CD4-positive, alpha-beta T cell (primary cell): ENCODE measurements around the gene EFTUD2. TPM values are rescaled to one million over a fixed set of nuclear protein-coding genes. Genes with fewer than 3 reads are reported as not detected.
A peak's percentile ranks its signal among the peaks of the same experiment; 100 is the strongest.

Experiments used
- ATAC-seq: fragments of 200-7000 bp; cut with Tn5 transposase; one replicate; pipeline ENCODE4 v1.10.0; 2022; ENCODE audit warnings: mild to moderate bottlenecking; ENCODE audit not compliant: poor library complexity
- CTCF ChIA-PET: fragments of 350-600 bp; sonication (Branson Sonifier 250); formaldehyde crosslinking; loops from one replicate; lab custom pipeline; 2021; ENCODE audit warnings: antibody characterized with exemption, inconsistent platforms; lab: Charles Lee
- POLR2A ChIA-PET: fragments of 350-600 bp; sonication (Branson Sonifier 250); formaldehyde crosslinking; loops from one replicate; lab custom pipeline; 2021; ENCODE audit warnings: antibody characterized with exemption, inconsistent platforms; lab: Charles Lee
- DNase-seq, 14 experiments: peaks; one replicate each; pipeline ENCODE4 v3.0.0-alpha.2; 2013 to 2020; ENCODE audit warnings: mixed read lengths in 2 of 14
- H3K27ac ChIP-seq, 2 donors: one replicate each; pipeline versions ENCODE4 v1.5.1 to v1.7.0; 2013; ENCODE audit warnings: low read length in 2 of 2, low read depth in 1 of 2, mild to moderate bottlenecking in 1 of 2
- H3K27me3 ChIP-seq, 2 experiments: 1 replicate in 1 of 2; 2 replicates in 1 of 2; pipeline versions ENCODE4 v1.6.1 to v1.7.0; 2013; ENCODE audit warnings: low read length in 2 of 2, control low read depth in 1 of 2, mild to moderate bottlenecking in 1 of 2, moderate library complexity in 1 of 2; ENCODE audit not compliant: insufficient read depth in 2 of 2, control insufficient read depth in 1 of 2
- H3K36me3 ChIP-seq: one replicate; pipeline ENCODE4 v1.6.1; 2013; ENCODE audit warnings: low read length, control low read depth; ENCODE audit not compliant: insufficient read depth
- H3K4me1 ChIP-seq: one replicate; pipeline ENCODE4 v1.6.1; 2013; ENCODE audit warnings: low read length, control low read depth; ENCODE audit not compliant: insufficient read depth
- H3K4me3 ChIP-seq: one replicate; pipeline ENCODE4 v1.5.1; 2013; ENCODE audit warnings: mild to moderate bottlenecking, low read length, moderate library complexity
- H3K9me3 ChIP-seq, 2 experiments: 1 replicate in 1 of 2; 2 replicates in 1 of 2; pipeline versions ENCODE4 v1.6.1 to v1.7.0; 2013; ENCODE audit warnings: low read length in 2 of 2, mild to moderate bottlenecking in 2 of 2, control low read depth in 1 of 2, moderate library complexity in 1 of 2; ENCODE audit not compliant: control insufficient read depth in 1 of 2, insufficient read depth in 1 of 2
- H3K27ac Mint-ChIP-seq: one replicate; pipeline ENCODE4 v1.8.0; 2020; ENCODE audit warnings: mixed read lengths
- H3K27me3 Mint-ChIP-seq: one replicate; pipeline ENCODE4 v1.8.0; 2021; ENCODE audit warnings: mixed read lengths
- H3K36me3 Mint-ChIP-seq: one replicate; pipeline ENCODE4 v1.8.0; 2021; ENCODE audit warnings: low read depth, mixed read lengths
- H3K4me1 Mint-ChIP-seq: one replicate; pipeline ENCODE4 v1.8.0; 2021; ENCODE audit warnings: low read depth, mixed read lengths
- H3K4me3 Mint-ChIP-seq: one replicate; pipeline ENCODE4 v1.8.0; 2020; ENCODE audit warnings: mild to moderate bottlenecking, mixed read lengths
- H3K9me3 Mint-ChIP-seq: one replicate; pipeline ENCODE4 v1.8.0; 2020; ENCODE audit warnings: mixed read lengths
- intact Hi-C, 2 experiments: fragments of 100-400 bp; cut with DNase I in 1 of 2; cut with micrococcal nuclease in 1 of 2; formaldehyde crosslinking; loops; one replicate each; pipeline versions ENCODE4 v1.15.1 to v1.9.0; 2023 to 2025; cut with DNase I, micrococcal nuclease
- total RNA-seq, 174 experiments: library from RNA in 2 of 174; stranded (reverse) in 2 of 174; gene quantifications; one replicate each; pipeline ENCODE4 v1.2.3 and lab custom pipeline; 2021 to 2026
- TF ChIP-seq, protein P1 (sequence below): fragments of 200-600 bp; IDR thresholded peaks from one replicate; pipeline ENCODE4 v1.8.0; 2022; ENCODE audit warnings: antibody characterized with exemption, mild to moderate bottlenecking

The EFTUD2 gene
- total RNA-seq, 2 experiments from 2014 or later, result 105 to 112 TPM

DNA sequence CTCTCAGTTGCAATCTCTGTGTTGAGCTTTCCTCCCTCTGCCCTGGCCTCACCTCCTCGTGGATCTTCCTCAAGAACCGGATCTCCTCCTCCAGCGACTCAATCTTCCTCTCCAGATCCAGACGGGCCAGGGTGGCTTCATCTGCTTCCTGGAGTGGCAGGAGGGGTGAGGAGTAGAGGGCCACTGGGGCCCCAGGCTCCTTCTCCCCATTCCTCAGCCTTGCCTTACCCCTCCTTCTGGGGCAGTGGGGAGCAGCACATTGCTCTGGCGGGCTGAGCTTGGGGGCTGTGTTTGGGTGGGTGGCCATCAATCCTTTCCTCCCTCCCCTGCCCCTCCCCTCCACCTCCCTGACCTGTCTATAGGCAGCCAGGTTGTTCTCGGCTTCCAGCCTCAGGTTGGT lies 14.4 kb upstream of the EFTUD2 start:
- TF ChIP-seq, protein P1, sequence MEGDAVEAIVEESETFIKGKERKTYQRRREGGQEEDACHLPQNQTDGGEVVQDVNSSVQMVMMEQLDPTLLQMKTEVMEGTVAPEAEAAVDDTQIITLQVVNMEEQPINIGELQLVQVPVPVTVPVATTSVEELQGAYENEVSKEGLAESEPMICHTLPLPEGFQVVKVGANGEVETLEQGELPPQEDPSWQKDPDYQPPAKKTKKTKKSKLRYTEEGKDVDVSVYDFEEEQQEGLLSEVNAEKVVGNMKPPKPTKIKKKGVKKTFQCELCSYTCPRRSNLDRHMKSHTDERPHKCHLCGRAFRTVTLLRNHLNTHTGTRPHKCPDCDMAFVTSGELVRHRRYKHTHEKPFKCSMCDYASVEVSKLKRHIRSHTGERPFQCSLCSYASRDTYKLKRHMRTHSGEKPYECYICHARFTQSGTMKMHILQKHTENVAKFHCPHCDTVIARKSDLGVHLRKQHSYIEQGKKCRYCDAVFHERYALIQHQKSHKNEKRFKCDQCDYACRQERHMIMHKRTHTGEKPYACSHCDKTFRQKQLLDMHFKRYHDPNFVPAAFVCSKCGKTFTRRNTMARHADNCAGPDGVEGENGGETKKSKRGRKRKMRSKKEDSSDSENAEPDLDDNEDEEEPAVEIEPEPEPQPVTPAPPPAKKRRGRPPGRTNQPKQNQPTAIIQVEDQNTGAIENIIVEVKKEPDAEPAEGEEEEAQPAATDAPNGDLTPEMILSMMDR, result no peak
- H3K36me3 Mint-ChIP-seq, result no peaks in the 10 kb centered on the region
- Histone ChIP-seq H3K36me3 (no peaks in the 10 kb centered on the region), H3K4me3 (no peak overlapping the region), H3K27me3 (peaks cover 14 to 26% of the 10 kb centered on the region in 2 experiments), H3K4me1 (peaks cover 12% of the 10 kb centered on the region), H3K27ac (no peak overlapping the region), H3K9me3 (no peaks in the 10 kb centered on the region)
- peaks cover 36% of the 10 kb centered on the region for H3K27me3 Mint-ChIP-seq
- no peaks in the 10 kb centered on the region for H3K9me3 Mint-ChIP-seq
- no peak overlapping the region for H3K4me3 Mint-ChIP-seq
- no peaks in the 10 kb centered on the region for H3K4me1 Mint-ChIP-seq
- intact Hi-C loops, result loop anchor here in 1 of 2 experiments (10.0 kb wide), 1 partner anchor 281 kb away; no protein-coding TSS in a partner anchor
- ChIA-PET CTCF (no interaction called here), POLR2A (no interaction called here)
- DNase-seq, result no peak
- no peak overlapping the region for H3K27ac Mint-ChIP-seq
- no peak for ATAC-seq

DNA sequence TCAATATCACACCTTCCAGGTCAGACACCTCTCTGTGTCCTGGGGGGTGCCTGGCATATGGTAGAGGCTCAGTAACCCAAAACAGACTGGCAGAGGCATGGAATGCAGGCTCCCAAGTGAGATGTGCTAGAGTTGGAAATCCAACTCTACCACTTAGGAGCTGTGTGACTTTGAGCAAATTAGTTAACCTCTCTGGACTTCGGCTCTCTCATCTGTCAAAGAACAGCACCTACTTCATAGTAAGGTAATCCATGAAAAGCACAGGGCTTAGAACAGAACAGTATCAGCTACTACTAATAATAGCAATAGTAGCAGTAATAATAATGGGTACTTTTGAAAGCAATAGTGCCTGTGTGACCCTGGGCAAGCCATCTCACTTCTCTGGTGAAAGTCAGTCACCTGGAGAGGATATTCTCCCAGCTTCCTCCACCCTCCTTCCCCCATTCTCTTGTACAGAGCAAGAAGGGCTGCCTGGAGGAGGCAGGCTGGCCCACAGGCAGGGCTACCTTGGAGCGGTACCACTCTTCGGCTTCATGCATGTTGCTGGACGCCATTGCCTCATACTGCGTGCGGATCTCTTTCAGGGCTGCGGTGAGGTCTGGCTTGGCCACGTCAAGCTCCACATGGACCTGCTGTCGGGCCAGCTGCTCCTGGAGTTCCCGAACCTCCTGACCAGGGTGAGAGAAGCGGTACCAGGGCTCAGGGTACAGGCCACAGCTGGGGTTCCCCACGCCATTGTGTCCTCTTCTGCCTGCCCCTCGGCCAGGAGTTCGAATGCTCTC lies 13.7 kb upstream of the EFTUD2 start:
- Histone ChIP-seq H3K36me3 (no peaks in the 10 kb centered on the region), H3K4me1 (peaks cover 12% of the 10 kb centered on the region), H3K27ac (no peak overlapping the region), H3K9me3 (no peaks in the 10 kb centered on the region), H3K27me3 (peaks cover 14 to 26% of the 10 kb centered on the region in 2 experiments), H3K4me3 (no peak overlapping the region)
- ATAC-seq (no peak), DNase-seq (no peak)
- TF ChIP-seq, protein P1, result no peak
- ChIA-PET POLR2A (no interaction called here), CTCF (no interaction called here)
- Mint-ChIP-seq H3K4me3 (no peak overlapping the region), H3K27me3 (peaks cover 36% of the 10 kb centered on the region), H3K36me3 (no peaks in the 10 kb centered on the region), H3K27ac (no peak overlapping the region), H3K4me1 (no peaks in the 10 kb centered on the region), H3K9me3 (no peaks in the 10 kb centered on the region)
- intact Hi-C loops, result loop anchor here in 1 of 2 experiments (10.0 kb wide), 1 partner anchor 282 kb away; no protein-coding TSS in a partner anchor

DNA sequence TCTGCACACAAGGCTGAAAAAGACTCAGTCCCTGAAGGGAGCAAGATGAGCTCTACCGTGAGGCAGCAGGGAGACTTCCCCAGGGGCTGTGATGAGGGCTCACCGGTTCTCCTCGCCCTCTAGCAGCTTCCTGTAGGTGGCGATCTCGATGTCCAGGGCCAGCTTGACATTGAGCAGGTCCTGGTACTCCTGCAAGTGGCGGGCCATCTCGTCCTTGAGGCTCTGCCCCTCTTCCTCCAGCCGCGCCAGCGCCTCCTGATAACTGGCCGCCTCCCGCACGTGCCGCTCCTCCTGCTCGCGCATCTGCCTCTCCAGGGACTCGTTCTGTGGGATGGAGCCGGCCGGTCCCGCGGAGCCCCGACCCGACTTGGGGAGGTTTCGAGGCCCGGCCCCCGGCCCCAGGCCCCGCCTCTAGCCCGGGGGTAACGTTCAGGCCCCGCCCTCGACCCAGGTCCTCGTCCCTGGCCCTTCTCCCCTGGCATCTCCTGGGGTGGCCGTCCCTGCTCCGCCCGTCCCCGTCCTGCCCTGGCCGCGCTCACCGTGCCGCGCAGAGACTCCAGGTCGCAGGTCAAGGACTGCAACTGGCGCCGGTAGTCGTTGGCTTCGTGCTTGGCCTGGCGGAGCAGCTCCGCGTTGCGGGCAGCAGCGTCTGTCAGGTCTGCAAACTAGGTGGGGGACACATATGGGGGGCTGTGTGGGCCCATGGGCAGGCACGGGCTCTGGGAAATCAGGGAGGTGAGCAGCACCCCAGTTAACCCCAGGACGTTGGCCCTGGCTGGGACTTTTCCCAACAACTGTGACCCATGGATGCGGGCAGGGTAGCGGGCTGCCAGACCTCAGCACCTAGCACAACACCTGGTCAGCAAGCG lies 12.1 kb upstream of the EFTUD2 start:
- intact Hi-C loops, result loop anchor here in 1 of 2 experiments (10.0 kb wide), 1 partner anchor 283 kb away; no protein-coding TSS in a partner anchor
- peaks cover 14 to 26% of the 10 kb centered on the region in 2 experiments for H3K27me3 ChIP-seq
- Mint-ChIP-seq H3K4me3 (peak overlapping the region; percentile 42), H3K36me3 (no peaks in the 10 kb centered on the region), H3K4me1 (no peaks in the 10 kb centered on the region), H3K9me3 (no peaks in the 10 kb centered on the region), H3K27me3 (peaks cover 38% of the 10 kb centered on the region), H3K27ac (no peak overlapping the region)
- TF ChIP-seq, protein P1, result peak; percentile 43
- H3K4me3 ChIP-seq, result peak overlapping the region; percentile 25
- no peaks in the 10 kb centered on the region for H3K36me3 ChIP-seq
- POLR2A ChIA-PET, result no interaction called here
- peaks cover 12% of the 10 kb centered on the region for H3K4me1 ChIP-seq
- H3K9me3 ChIP-seq, result no peaks in the 10 kb centered on the region
- CTCF ChIA-PET, result interaction anchor here (1.0 to 1.5 kb wide), 3 partner anchors 12 to 188 kb away, joined by 3 read pairs; partner anchors contain the start of gene EFTUD2
- ATAC-seq (peak; percentile 71), DNase-seq (peak; percentile 19 to 75 (median 44))
- no peak overlapping the region for H3K27ac ChIP-seq
